CD14-positive monocyte (primary cell): Measurements from ENCODE around the gene BMPR1B. TPM values are rescaled to one million over a fixed set of nuclear protein-coding genes. Genes with fewer than 3 reads are reported as not detected.

Experiments used
- DNase-seq, 3 donors: peaks; one replicate each; pipeline ENCODE4 v3.0.0-alpha.2; 2011 to 2022
- H2AFZ ChIP-seq: 2 replicates; pipeline ENCODE4 v1.6.0; 2012; ENCODE audit warnings: mild to moderate bottlenecking, low read depth, low read length, inconsistent platforms; ENCODE audit not compliant: insufficient read depth, poor library complexity, severe bottlenecking
- H3K27ac ChIP-seq, 2 donors: 1 replicate in 1 of 2; 2 replicates in 1 of 2; pipeline ENCODE4 v1.5.1; 2012 to 2013; ENCODE audit warnings: low read length in 2 of 2, control low read depth in 1 of 2, inconsistent platforms in 1 of 2, low read depth in 1 of 2, mild to moderate bottlenecking in 1 of 2
- H3K27me3 ChIP-seq, 2 donors: one replicate each; pipeline versions ENCODE4 v1.6.0 to v1.6.1; 2011 to 2013; ENCODE audit warnings: low read length in 2 of 2; ENCODE audit not compliant: control insufficient read depth in 2 of 2, insufficient read depth in 2 of 2
- H3K36me3 ChIP-seq, 2 donors: replicated peaks in 1 of 2; 1 replicate in 1 of 2; 2 replicates in 1 of 2; pipeline versions ENCODE4 v1.5.1 to v1.6.1; 2012 to 2013; ENCODE audit warnings: low read length in 2 of 2, control low read depth in 1 of 2, inconsistent platforms in 1 of 2, mild to moderate bottlenecking in 1 of 2; ENCODE audit not compliant: insufficient read depth in 2 of 2, control insufficient read depth in 1 of 2
- H3K4me1 ChIP-seq, 2 donors: 1 replicate in 1 of 2; 2 replicates in 1 of 2; pipeline versions ENCODE4 v1.5.1 to v1.6.1; 2012 to 2013; ENCODE audit warnings: low read length in 2 of 2, control low read depth in 1 of 2, inconsistent platforms in 1 of 2, mild to moderate bottlenecking in 1 of 2, moderate library complexity in 1 of 2; ENCODE audit not compliant: insufficient read depth in 2 of 2, control insufficient read depth in 1 of 2
- H3K4me2 ChIP-seq: replicated peaks from 2 replicates; pipeline ENCODE3; 2012; ENCODE audit warnings: low read length, moderate library complexity, mild to moderate bottlenecking; ENCODE audit not compliant: poor library complexity, severe bottlenecking; ENCODE audit errors: extremely low read depth
- H3K4me3 ChIP-seq, 3 experiments: fragments of 200-600 bp in 1 of 3; sonication (generic) in 1 of 3; replicated peaks in 1 of 3; 1 replicate in 2 of 3; 2 replicates in 1 of 3; pipeline ENCODE4 v1.5.1; 2011 to 2013; ENCODE audit warnings: low read length in 3 of 3, mild to moderate bottlenecking in 3 of 3, control low read depth in 2 of 3, low read depth in 2 of 3, inconsistent platforms in 1 of 3, moderate library complexity in 1 of 3
- H3K79me2 ChIP-seq: 2 replicates; pipeline ENCODE4 v1.6.0; 2012; ENCODE audit warnings: mild to moderate bottlenecking, control low read depth, inconsistent platforms, low read length, moderate library complexity; ENCODE audit not compliant: insufficient read depth
- H3K9ac ChIP-seq: 2 replicates; pipeline ENCODE4 v1.6.0; 2017; ENCODE audit warnings: low read length, mild to moderate bottlenecking; ENCODE audit not compliant: insufficient read depth, poor library complexity, severe bottlenecking
- H3K9me3 ChIP-seq, 2 donors: replicated peaks in 1 of 2; 1 replicate in 1 of 2; 2 replicates in 1 of 2; pipeline versions ENCODE4 v1.5.1 to v1.6.1; 2012 to 2013; ENCODE audit warnings: low read length in 2 of 2, control low read depth in 1 of 2; ENCODE audit not compliant: control insufficient read depth in 1 of 2, insufficient read depth in 1 of 2
- H4K20me1 ChIP-seq: 2 replicates; pipeline ENCODE4 v1.6.0; 2012; ENCODE audit warnings: mild to moderate bottlenecking, low read length, control low read depth, moderate library complexity; ENCODE audit not compliant: insufficient read depth
- H3K27ac Mint-ChIP-seq, 7 donors: one replicate each; pipeline ENCODE4 v1.8.0; 2020; ENCODE audit warnings: mild to moderate bottlenecking in 7 of 7, mixed read lengths in 7 of 7, moderate library complexity in 6 of 7, inconsistent platforms in 2 of 7
- H3K27me3 Mint-ChIP-seq, 3 donors: one replicate each; pipeline ENCODE4 v1.8.0; 2021 to 2022; ENCODE audit warnings: low read depth in 3 of 3, mild to moderate bottlenecking in 3 of 3, mixed read lengths in 3 of 3, moderate library complexity in 3 of 3, inconsistent platforms in 1 of 3
- H3K36me3 Mint-ChIP-seq, 2 donors: one replicate each; pipeline ENCODE4 v1.8.0; 2020; ENCODE audit warnings: mixed read lengths in 2 of 2, inconsistent platforms in 1 of 2, mild to moderate bottlenecking in 1 of 2
- H3K4me1 Mint-ChIP-seq: one replicate; pipeline ENCODE4 v1.8.0; 2020; ENCODE audit warnings: mild to moderate bottlenecking, mixed read lengths
- H3K4me3 Mint-ChIP-seq, 2 donors: one replicate each; pipeline ENCODE4 v1.8.0; 2020; ENCODE audit warnings: mild to moderate bottlenecking in 2 of 2, mixed read lengths in 2 of 2, moderate library complexity in 1 of 2
- H3K9me3 Mint-ChIP-seq, 7 donors: one replicate each; pipeline ENCODE4 v1.8.0; 2020 to 2022; ENCODE audit warnings: mixed read lengths in 7 of 7, mild to moderate bottlenecking in 6 of 7, moderate library complexity in 6 of 7, inconsistent platforms in 2 of 7
- WGBS: methylation state at CpG from one replicate; pipeline ENCODE4 v1.1.5; 2013; ENCODE audit warnings: missing lambda C conversion rate; ENCODE audit not compliant: insufficient coverage; 5-methylcytosine and 5-hydroxymethylcytosine counted together
- intact Hi-C, 2 donors: fragments of 100-400 bp; cut with micrococcal nuclease; formaldehyde crosslinking; loops; one replicate each; pipeline versions ENCODE4 v1.15.0 to v1.15.1; 2023
- polyA plus RNA-seq, 3 donors: library from polyadenylated mRNA; depleted of rRNA in 1 of 3; unstranded in 2 of 3; stranded (reverse) in 1 of 3; fragments of 300-500 nt in 2 of 3; fragments of >200 nt in 1 of 3; fragmentation: Illumina TruSeq in 2 of 3; gene quantifications; 1 replicate in 2 of 3; 2 replicates in 1 of 3; pipeline ENCODE4 v1.2.3, GENCODE V29; 2012 to 2021
- TF ChIP-seq, protein P1 (sequence below): fragments of 200-600 bp; IDR thresholded peaks from one replicate; pipeline ENCODE4 v1.8.0; 2022; ENCODE audit warnings: antibody characterized with exemption, mild to moderate bottlenecking

BMPR1B gene
- polyA plus RNA-seq, 3 donors, result not detected

DNA sequence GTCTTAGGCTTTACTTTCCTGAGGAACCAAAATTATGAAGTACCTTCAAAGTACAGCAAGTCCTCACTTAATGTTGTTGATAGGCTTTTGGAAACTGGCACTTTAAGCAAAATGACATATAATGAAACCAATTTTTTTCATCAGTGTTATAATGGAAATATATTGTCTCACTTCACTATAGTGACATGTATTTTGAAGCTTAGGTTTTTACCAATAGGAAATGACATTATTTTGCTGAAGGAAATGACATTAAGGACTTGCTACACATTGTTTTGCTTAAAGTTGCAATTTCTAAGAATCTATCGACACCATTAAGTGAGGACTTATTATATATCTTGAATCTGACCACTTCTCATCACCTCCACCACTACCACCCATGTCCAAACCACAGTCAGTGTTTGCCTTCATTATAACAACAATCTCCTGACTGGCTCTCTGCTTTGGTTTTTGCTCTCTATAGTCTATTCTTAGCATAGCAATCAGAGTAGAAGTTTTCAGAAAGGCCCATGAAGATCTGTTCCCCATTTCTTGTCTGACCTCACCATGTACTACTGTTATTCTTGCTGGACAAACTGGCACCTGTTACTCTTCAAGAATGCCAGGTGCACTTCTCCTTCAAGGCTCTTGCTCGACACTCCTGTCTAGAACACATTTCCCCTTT is 311.2 kb downstream of the BMPR1B start:
- H3K27ac ChIP-seq, result no peak overlapping the region
- Mint-ChIP-seq H3K27ac (no peak overlapping the region), H3K4me3 (no peak overlapping the region), H3K4me1 (no peaks in the 10 kb centered on the region), H3K36me3 (no peaks in the 10 kb centered on the region), H3K27me3 (no peaks in the 10 kb centered on the region), H3K9me3 (peaks cover 0 to 11% (median 5%) of the 10 kb centered on the region in 7 donors)
- H3K36me3 ChIP-seq, result no peaks in the 10 kb centered on the region
- H3K79me2 ChIP-seq, result no peaks in the 10 kb centered on the region
- no peaks in the 10 kb centered on the region for H3K4me1 ChIP-seq
- no peak overlapping the region for H3K4me3 ChIP-seq
- TF ChIP-seq, protein P1, sequence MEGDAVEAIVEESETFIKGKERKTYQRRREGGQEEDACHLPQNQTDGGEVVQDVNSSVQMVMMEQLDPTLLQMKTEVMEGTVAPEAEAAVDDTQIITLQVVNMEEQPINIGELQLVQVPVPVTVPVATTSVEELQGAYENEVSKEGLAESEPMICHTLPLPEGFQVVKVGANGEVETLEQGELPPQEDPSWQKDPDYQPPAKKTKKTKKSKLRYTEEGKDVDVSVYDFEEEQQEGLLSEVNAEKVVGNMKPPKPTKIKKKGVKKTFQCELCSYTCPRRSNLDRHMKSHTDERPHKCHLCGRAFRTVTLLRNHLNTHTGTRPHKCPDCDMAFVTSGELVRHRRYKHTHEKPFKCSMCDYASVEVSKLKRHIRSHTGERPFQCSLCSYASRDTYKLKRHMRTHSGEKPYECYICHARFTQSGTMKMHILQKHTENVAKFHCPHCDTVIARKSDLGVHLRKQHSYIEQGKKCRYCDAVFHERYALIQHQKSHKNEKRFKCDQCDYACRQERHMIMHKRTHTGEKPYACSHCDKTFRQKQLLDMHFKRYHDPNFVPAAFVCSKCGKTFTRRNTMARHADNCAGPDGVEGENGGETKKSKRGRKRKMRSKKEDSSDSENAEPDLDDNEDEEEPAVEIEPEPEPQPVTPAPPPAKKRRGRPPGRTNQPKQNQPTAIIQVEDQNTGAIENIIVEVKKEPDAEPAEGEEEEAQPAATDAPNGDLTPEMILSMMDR, result no peak
- H2AFZ ChIP-seq, result no peak overlapping the region
- H3K27me3 ChIP-seq, result no peaks in the 10 kb centered on the region
- 55% methylated on average over 1 of the region's 2 CpGs for WGBS
- DNase-seq, result no peak
- H3K4me2 ChIP-seq, result no peak overlapping the region
- intact Hi-C loops, result no loop called here
- peaks cover 0 to 4% of the 10 kb centered on the region in 2 donors for H3K9me3 ChIP-seq
- no peaks in the 10 kb centered on the region for H4K20me1 ChIP-seq
- H3K9ac ChIP-seq, result no peak overlapping the region

DNA sequence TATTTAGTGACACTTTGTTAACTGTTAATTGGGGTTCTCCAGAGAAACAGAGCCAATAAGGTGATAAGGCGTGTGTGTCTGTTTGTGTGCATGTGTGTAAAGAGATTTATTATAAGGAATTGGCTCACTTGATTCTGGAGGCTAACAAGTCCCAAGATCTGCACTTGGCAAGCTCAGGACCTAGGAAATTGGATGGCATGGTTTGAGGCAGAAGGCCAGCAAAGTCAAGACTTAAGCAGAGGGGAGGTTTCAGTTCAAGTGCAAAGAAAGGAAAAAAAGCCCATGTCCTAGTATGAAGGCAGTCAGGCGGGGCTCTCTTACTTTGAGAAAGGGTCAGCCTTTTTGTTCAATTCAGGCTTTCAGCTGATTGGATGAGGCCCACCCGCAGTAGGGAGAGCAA is 314.1 kb downstream of the BMPR1B start:
- Histone ChIP-seq H3K36me3 (no peaks in the 10 kb centered on the region), H3K27ac (no peak overlapping the region), H3K9me3 (no peaks in the 10 kb centered on the region), H4K20me1 (no peaks in the 10 kb centered on the region), H3K4me3 (no peak overlapping the region), H3K27me3 (no peaks in the 10 kb centered on the region), H3K4me2 (no peak overlapping the region), H3K4me1 (no peaks in the 10 kb centered on the region), H2AFZ (no peak overlapping the region), H3K79me2 (no peaks in the 10 kb centered on the region), H3K9ac (no peak overlapping the region)
- no peak overlapping the region for H3K27ac Mint-ChIP-seq
- H3K4me1 Mint-ChIP-seq, result no peaks in the 10 kb centered on the region
- intact Hi-C loops, result no loop called here
- TF ChIP-seq, protein P1, result no peak
- no peaks in the 10 kb centered on the region for H3K36me3 Mint-ChIP-seq
- 100% methylated on average over 1 of the region's 3 CpGs for WGBS
- peaks cover 0 to 11% (median 3%) of the 10 kb centered on the region in 7 donors for H3K9me3 Mint-ChIP-seq
- no peak overlapping the region for H3K4me3 Mint-ChIP-seq
- H3K27me3 Mint-ChIP-seq, result no peaks in the 10 kb centered on the region
- no peak for DNase-seq
